NCI-H2029 treated with DMSO at 0.1 percent for 48 hours (cell line): ENCODE data around the gene SLC16A10.
A peak's percentile ranks its signal among the peaks of the same experiment; 100 is the strongest.
"Not testable (repeated sequence)": the region's sequence is repeated elsewhere in the genome, so short reads cannot be mapped to it uniquely, and the experiment has no call there.

Experiments
- DNase-seq: peaks from one replicate; lab custom pipeline; 2025; lab: John Stamatoyannopoulos, UW

The SLC16A10 gene

DNA sequence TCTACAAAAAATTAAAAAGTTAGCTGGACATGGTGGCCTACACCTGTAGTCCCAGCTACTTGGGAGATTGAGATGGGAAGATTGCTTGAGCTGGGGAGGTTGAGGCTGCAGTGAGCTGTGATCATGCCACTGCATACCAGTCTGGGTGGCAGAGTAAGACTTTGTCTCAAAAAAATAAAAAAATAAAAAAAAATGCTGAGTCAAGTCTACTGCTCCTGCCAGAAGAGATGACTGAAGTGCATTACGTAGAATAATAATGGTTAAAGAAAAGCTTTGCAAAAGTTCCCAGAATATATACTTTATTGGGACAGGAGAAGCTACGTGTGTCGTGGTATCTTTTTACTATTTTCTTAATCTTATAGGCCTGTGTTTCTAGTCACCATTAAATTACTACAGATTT, 125.3 kb downstream of the SLC16A10 start:
- no peak for DNase-seq

DNA sequence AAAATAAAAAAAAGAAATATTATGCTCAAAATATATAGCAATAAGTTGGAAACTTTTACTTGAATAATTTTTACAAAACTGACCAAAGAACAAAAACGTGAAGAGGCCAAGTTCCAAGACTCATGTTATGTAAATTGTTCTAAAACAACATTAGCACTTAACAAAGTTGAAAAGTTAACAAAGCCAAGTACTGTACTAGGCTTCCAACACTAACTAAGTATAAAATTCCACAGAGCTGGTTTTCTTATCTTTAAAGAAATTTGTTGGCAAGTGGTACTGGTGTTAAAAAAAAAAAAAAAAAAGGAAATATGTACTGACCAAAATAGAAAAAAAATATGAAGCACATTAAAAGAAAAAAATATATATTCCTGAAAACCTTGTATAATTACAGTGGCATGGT, 127.8 kb downstream of the SLC16A10 start:
- no peak for DNase-seq

DNA sequence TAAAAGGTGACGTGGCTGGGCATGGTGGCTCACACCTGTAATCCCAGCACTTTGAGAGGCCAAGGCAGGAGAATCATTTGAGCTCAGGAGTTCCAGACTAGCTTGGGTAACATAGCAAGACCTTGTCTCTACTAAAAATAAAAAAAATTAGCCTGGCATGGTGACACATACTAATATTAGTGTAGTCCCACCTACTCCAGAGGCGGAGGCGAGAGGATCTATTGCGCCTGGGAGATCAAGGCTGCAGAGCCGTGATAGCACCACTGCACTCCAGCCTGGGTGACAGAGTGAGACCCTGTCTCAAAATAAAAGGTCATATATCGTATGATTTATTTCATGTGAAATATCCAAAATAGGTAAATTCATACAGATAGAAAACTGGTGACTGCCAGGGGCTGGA, 132.5 kb downstream of the SLC16A10 start:
- DNase-seq: no peak

DNA sequence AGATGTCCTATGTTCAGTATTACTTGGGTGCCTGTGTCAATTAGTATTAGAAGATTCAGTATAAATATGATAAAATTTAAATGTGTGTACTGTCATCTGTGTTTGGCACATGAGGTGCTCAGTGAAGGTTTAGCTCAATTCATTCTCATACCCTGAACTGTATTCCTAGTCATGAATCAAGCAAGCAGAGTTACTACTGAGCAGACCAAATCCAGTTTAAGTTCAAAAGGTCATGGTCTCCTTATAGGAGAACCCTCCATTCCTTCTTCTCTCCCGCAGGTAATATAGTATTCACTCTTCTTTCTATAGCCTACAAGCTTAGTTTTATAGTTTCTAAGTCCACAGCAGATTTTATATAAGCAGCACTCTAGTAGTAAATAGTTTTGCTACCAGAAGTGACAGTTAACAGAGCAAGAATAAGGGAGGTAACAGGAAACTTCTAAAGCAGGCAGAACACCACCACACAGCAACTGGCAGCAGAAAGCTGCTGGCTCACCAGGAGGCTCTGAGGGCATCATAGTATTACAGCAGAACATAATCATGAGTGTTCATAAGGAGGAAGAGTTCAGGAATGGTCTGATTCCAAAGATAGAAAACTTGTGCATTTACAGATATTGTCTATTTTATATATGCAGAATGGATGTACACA, 133.2 kb downstream of the SLC16A10 start:
- no peak for DNase-seq

DNA sequence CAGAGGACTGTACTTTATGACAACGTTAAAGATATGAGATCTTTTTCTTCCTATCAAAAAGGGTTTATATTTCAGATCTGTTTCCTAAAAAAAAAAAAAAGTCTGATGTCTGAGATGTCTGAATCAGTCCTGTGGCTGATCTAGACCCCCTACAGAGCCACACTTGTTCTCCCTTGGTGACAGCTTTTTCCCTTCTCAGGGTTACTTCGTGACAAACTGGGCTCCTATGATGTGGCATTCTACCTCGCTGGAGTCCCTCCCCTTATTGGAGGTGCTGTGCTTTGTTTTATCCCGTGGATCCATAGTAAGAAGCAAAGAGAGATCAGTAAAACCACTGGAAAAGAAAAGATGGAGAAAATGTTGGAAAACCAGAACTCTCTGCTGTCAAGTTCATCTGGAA, 134.5 kb downstream of the SLC16A10 start:
- DNase-seq: no peak

DNA sequence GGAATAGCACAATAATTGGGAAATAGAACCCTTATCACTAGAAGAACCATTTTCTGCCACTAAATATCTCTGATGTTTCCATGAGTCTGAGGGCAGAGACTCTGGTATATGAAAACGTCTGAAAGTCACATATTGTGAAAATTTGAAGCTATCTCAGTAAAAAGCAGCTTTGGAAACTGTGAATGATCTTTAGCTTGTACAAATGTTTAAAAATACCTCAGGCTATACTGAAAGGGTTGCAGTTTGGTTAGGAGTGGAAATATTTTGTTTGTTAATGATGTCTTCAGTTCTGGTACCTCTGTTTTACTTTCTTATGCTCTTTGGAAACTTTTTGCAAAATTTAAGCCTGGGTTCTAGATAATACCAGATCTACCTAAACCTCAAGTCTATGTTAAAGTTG, 135.0 kb downstream of the SLC16A10 start:
- DNase-seq: no peak

DNA sequence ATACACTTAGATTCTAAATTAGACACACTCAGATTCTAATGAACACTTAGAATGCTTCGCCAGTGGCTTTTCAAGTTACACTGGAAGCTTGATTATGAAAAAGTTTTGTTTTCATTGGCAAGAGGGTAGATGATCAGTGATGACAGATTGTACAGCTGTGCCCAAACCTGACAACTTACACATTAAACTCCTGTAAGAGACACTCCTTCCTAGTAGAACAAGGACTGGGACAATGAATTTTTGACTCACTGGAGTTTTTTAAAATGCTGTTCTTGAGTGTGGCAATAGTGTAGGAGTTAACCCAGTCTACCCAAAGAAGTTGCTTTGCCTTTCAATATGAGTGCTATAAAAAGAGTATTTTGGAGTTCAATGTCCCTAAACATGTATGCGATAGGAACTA, 140.8 kb downstream of the SLC16A10 start:
- no peak for DNase-seq

DNA sequence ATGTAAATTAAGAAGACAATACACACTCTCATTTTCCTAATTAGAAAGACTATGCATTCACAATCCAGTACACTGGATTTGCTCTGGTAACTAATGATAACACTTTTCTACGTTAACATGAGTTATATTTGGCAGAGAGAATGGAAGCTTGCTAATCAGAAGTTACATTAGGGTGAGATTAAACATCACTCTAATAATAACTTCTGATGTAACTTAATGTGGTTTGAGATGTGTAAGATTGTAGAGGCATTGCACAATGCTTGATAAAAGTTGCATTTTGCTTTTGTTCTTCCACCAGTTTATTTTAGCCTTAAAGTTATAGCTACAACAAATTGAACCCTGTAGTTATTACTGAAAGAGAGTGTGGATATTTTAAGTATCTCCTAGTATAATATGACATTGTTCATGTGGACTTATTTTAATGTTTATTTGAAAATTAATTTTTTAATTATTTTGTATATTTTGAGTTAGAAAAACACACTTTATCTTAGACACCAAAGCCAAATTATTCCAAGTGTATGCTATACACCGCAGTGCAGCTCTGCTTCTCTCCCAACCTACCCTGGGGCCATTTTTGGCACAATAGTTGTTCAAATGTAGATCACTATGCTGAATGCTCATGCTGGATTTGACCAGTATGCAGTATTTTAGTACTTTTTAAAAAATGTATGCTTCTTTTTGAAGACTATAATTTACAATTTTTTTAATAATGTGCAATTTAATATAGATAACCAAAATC, 143.2 kb downstream of the SLC16A10 start:
- DNase-seq: no peak

DNA sequence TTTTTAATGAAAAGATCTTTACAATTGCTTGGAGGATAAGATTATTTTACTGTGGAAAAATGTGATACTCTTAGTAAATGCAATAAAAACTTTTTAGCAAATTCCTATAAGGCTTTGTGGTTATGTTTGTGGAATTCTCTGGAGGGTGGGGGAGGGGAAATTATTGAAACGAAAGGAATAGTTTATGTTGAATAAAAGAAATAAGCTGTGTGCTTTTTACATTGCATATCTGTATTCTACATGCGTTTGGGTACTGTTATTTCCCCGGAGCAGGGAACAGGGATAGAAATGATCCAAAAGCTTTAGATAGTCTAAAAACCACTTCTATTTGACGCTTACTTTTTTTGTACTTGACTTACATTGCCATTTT, 143.8 kb downstream of the SLC16A10 start:
- no peak for DNase-seq

DNA sequence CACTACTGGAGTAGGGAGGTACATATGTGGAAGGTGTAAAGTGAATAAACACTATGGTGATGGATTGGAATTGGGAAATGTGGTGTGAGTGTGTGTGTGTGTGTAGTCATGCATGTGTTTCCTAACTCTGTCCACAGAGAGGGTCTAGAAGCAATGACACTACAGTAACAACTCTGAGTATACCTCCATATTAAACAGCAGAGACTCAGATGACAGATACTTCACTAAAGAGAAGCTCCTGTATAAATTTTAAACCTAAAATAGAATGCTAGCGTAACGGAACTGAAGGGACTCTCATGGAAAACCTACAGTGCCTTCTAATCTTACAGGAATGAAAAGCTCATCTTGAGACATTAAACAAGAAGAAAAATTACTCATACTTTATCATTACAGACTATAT, 150.5 kb downstream of the SLC16A10 start:
- no peak for DNase-seq

DNA sequence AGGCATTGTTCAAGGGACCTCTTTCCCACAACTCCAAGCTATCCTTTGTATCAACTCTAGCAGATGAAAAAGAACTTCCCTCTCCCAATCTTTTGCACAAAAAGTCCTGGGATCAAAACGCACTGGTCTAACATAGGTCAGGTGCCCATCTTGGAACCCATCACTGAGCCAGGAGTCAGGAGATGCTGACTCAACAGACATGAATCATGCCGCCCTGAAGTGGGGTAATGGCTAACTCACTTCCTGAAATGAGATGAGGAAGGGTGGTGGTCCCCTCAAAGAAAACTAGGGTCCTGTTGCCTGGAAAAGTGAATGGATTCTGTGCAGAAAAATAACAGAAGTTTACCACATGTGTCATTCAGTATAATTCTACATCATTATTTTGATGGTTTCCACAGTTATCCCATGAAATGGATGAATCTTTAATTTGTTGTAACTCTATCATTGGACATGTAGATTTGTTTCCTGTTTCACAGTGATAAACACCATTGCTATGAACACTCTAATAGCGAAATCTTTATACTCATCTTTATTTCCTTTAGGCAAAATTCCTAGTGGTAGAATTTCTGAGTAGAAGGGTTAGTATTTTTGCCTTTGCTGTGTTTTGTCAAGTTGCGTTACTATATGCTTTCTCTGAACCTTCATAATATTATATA, 151.3 kb downstream of the SLC16A10 start:
- no peak for DNase-seq

DNA sequence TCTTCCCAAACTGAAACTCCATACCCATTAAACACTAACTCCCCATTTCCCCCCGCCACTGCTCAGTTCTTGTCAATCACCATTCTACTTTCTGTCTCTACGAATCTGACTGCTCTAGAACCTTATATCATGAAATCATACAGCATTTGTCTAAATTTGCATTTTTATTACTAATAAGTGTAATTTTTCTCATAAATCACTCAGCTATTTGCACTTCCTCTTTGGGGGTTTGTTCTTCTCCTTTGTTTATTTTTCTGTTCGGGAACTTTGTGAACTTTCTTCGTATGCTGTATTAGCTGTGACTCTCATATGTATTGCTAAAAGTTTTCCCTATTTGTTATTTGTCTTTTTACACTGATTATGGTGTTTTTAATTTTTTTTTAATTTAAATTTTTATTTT, 152.2 kb downstream of the SLC16A10 start:
- no peak for DNase-seq

DNA sequence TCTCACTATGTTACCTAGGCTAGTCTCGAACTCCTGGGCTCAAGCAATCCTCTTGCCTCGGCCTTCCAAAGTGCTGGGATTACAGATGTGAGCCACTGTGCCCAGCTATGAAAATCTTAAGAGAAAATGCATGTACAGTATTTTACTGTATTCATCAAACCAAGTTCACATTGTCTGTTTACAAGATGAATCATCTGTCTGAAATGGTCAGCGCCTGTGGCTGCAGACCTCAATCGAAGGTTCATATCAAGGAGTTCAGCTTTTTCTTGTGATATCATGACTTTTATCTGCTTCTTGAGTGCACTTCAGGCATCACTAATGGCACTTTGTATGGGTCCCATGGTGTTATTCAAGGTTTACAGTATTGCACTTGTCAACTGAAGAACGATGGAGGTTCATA, 155.1 kb downstream of the SLC16A10 start:
- DNase-seq: no peak

DNA sequence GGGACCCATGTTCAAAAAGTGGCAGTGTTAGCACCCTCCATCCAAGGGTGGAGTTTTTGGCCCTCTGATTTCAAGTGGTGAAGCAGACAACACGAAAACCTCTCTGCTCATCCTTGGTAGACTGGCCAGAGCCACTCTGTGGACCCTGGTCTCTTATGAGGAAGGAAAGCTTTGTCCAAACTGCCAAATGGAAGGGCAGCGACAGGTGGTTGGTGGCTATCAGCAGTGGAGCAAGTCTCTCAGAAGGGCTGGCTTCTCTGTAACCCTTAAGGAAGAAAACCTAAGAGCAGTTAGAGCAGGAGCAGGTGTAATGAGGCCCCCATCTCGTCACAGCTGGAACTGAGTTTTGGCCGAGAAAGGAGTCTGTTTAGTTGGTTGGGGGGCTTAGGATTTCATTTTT, 155.8 kb downstream of the SLC16A10 start:
- no peak for DNase-seq

DNA sequence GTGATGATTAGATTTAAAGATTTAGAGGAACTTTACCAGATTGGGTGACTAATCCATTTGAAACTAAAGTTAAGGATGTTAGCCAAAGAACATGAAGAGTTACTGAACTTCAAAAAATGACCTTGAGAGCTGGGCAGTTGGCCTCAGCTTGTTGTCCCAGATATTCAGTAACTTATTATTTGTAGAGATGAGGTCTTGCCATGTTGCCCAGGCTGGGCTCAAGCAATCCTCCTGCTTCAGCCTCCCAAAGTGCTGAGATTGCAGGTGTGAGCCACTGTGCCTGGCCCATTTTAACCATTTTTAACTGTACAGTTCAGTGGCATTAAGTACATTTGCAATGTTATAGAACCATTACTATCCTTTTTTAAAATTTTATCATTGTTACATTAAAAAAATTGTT, 161.5 kb downstream of the SLC16A10 start:
- DNase-seq: no peak

DNA sequence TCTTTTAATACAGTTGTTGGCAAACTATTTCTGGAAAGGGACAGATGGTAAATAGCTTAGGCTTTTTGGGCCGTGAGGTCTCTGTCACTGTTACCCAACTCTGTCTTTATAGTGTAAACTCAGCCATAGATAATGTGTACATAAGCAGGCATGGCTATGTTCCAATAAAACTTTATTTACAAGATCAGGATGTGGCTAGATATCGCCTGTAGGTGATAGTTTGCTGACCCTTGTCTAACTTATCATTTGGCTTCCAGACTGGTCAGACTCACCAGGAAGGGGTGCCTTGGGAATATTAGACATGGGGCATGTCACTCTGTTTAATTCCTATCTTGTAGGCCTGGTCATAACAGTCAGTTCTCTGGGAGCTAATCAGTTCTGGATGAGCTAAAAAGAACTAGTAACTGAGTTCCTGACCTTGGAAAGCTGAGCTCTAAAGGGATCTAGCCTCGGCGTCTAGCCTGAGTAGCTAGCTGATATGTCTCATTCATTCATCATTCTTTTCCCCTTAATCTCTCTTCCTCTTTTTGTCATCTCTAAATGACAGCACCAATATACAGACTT, 163.6 kb downstream of the SLC16A10 start:
- DNase-seq: no peak

DNA sequence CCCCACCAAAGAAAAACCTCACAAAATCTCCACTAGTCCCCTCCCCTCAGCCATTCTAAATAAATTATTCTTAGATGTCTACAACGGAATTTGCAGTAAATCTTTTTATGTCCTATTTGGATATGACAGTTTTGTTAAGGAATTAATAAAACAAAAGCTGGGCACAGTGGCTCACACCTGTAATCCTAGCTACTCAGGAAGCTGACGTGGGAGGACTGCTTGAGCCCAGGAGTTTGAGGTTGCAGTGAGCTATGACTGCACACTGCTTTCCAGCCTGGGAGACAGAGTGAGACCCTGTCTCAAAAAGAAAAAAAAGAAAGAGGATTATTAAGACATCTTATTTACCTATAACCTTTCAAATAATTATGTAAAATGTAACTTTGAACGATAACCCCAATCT, 165.4 kb downstream of the SLC16A10 start:
- no peak for DNase-seq

DNA sequence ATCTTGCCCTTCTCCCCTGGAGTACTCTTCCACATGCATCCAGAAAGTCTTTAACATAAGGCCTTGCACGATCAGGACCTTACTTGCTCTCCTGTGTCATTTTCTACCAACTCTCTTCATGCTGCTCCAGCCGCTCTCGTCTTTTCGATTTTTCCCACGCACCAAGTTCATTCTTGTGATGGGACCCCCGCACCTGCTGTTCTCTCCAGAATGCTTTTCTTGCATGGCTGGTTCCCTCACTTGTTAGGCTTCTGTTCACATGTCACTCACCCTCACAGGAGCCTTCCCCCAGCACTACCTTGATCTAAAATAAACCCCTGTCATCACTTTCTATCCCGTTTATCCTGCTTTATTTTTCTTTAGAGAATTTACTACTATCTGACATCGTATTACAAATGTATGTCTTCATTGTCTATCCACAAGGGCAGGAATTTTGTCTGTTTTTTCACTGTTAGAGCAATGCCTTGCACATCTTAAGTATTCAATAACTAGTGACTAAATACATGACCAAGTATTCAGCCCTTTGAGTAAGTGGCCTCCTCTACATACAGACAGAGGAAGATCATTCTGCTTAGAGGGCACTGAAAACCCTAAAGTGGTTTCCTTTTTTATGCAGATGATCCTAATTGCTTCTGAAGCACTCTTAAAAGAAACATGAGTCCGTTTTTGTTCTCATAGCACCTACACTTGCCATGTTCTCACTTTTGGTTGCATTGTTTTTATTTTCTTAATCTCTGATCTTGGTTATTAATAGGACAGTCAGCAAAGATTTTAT, 166.9 kb downstream of the SLC16A10 start:
- peak; percentile 3 for DNase-seq

DNA sequence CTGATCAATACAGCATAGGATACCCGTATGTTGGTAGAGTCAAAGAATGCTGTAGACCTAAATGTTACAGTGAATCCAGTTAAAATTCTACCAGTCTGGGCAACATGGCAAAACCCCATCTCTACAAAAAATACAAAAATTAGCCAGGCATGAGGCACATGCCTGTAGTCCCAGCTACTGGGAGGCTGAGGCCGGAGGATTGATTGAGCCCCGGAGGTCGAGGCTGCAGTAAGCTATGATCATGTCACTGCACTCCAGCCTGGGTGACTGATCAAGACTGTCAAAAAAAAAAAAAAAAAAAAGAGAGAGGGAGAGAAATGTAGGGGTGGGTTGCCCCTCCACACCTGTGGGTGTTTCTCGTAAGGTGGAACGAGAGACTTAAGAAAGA, 167.5 kb downstream of the SLC16A10 start:
- DNase-seq: no peak

DNA sequence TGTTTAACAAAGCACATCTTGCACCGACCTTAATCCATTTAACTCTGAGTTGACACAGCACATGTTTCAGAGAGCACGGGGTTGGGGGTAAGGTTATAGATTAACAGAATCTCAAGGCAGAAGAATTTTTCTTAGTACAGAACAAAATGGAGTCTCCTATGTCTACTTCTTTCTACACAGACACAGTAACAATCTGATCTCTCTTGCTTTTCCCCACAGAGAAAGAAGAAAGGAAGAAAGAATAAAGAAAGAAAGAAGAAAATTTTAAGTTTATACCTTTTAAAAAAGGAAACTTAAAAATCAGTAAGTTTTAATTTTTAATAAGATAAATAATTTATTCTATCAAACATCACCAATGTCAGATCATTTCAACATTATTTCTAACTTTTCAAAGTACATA, 168.5 kb downstream of the SLC16A10 start:
- not testable (repeated sequence) for DNase-seq

DNA sequence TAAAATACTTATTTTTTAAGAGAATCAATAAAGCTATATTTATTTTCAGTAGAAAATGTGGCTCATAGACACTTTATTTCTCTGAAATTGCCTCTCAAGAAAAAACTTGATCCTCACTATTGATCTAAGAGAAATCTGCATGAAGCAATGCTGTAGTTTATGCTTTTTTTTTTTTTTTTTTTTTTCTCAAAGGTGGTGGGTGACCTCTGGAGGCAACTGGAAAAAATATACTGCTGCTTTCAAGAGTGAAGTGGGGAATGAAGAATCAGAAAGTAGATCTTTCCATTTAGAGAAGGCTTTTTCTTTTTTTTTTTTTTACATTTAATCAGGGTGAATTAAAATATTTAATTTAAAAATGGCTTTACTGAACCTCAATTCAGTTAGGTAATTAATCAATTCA, 169.3 kb downstream of the SLC16A10 start:
- no peak for DNase-seq

DNA sequence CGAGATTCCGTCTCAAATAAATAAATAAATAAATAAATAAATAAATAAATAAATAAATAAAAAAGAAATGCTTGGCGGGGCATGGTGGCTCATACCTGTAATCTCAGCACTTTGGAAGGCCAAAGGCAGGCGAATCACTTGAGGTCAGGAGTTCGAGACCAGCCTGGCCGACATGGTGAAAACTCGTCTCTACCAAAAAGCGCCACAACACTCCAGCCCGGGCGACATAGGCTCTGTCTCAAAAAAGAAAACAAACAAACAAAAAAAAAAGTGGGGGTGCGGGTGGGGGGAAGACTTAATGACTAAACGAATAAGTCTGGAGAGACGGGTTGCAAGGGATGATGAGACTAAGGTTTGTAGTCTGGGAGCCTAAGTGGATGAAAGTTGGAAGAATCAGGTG, 170.7 kb downstream of the SLC16A10 start:
- no peak for DNase-seq
